Cortex of kidney (tissue), 1 donor: ENCODE measurements around the gene OR10H5.

Experiments
- DNase-seq: peaks from one replicate; lab custom pipeline; 2025; lab: John Stamatoyannopoulos, UW

OR10H5 gene

DNA sequence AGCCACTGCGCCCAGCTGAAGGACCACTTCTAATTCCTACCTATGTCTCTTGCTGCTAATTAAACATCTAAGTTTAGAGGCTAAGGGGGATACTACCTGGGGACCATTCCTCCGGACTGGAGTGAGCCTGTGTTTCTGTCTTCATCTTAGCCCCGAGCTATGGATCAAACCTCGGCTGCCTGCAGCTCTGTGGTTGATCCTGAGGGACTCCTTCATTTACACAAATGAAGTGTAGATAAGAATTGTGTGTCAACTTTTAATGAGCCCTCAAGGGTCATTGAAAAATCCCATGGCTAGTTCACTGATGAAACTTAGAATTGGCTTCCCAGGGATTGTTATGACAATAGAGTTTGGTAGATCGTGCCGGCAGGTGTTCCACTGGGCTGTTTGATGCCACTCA lies 59.5 kb downstream of the OR10H5 start:
- DNase-seq, result no peak

DNA sequence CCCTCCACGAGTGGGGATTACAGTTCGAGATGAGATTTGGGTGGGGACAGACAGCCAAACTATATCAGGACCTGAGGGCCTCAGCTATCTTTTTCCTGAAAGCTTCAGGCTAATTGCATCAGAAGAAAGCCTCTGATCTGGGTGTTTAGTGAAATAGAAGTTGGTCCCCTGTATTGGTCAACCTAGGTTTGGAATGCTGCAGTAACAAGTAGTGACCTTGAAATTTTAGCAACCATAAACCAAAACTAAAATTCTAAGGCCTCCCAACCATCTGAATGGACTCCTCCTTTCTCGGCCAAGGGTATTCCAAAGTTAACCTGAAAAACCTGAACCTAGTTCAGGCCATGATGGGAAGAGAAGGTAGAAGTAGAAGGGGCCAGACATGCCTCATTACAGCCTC lies 62.9 kb downstream of the OR10H5 start:
- no peak for DNase-seq
